ENCODE data around the gene IGFBP6.
"Not testable (repeated sequence)": the region's sequence is repeated elsewhere in the genome, so short reads cannot be mapped to it uniquely, and the experiment has no call there.

Gene IGFBP6

GRCh38 chr12:53071591-53072551 lies 25.6 kb upstream of the IGFBP6 start:
- DNase-seq = no peak

- DNase-seq = no peak
Measured at GRCh38 chr12:53073881-53074280, 23.6 kb upstream of the IGFBP6 start.

GRCh38 chr12:53074283-53074998 lies 23.0 kb upstream of the IGFBP6 start:
- DNase-seq = no peak

GRCh38 chr12:53074999-53075370 lies 22.5 kb upstream of the IGFBP6 start:
- no peak for DNase-seq

GRCh38 chr12:53076461-53076860 lies 21.0 kb upstream of the IGFBP6 start:
- no peak for DNase-seq

GRCh38 chr12:53077030-53077429 lies 20.4 kb upstream of the IGFBP6 start:
- no peak for DNase-seq

- no peak for DNase-seq
Measured at GRCh38 chr12:53078425-53079225, 18.8 kb upstream of the IGFBP6 start.

- DNase-seq = peak; percentile 97
Measured at GRCh38 chr12:53079226-53080117, 18.0 kb upstream of the IGFBP6 start, which contains the start of gene SPRYD3. Gene SPRYD3, minus strand, starts transcription at chr12:53079390. Its CDS starts 57 bp downstream, at chr12:53079333.

GRCh38 chr12:53082637-53083175 lies 14.8 kb upstream of the IGFBP6 start:
- no peak for DNase-seq

GRCh38 chr12:53086361-53086760 lies 11.1 kb upstream of the IGFBP6 start:
- no peak for DNase-seq

GRCh38 chr12:53090105-53090504 lies 7.4 kb upstream of the IGFBP6 start:
- no peak for DNase-seq

- no peak for DNase-seq
Measured at GRCh38 chr12:53090554-53090953, 6.9 kb upstream of the IGFBP6 start.

- no peak for DNase-seq
Measured at GRCh38 chr12:53091756-53092155, 5.7 kb upstream of the IGFBP6 start.

GRCh38 chr12:53093777-53094393 lies 3.6 kb upstream of the IGFBP6 start:
- DNase-seq = no peak

GRCh38 chr12:53094394-53094787 lies 3.1 kb upstream of the IGFBP6 start:
- no peak for DNase-seq

GRCh38 chr12:53094796-53095595 lies 2.5 kb upstream of the IGFBP6 start:
- DNase-seq = not testable (repeated sequence)

- DNase-seq = not testable (repeated sequence)
Measured at GRCh38 chr12:53095596-53095895, 1.9 kb upstream of the IGFBP6 start.

GRCh38 chr12:53096089-53096741 lies 1.3 kb upstream of the IGFBP6 start:
- peak; percentile 78 for DNase-seq

GRCh38 chr12:53096759-53097158 lies 708 bp upstream of the IGFBP6 start:
- no peak for DNase-seq

GRCh38 chr12:53097207-53097563 lies 282 bp upstream of the IGFBP6 start:
- DNase-seq = peak; percentile 53
